H1 (cell line): ENCODE results near the gene FAM53B. TPM values are rescaled to one million over a fixed set of nuclear protein-coding genes. Genes with fewer than 3 reads are reported as not detected.

Experiments
- CTCF ChIA-PET: fragments of 300-600 bp; sonication (Branson Sonifier 250); formaldehyde crosslinking; loops from one replicate; lab custom pipeline; 2021; ENCODE audit not compliant: partially characterized antibody; lab: Charles Lee
- POLR2A ChIA-PET: fragments of 300-600 bp; sonication (Branson Sonifier 250); formaldehyde crosslinking; loops from one replicate; lab custom pipeline; 2021; ENCODE audit warnings: inconsistent platforms; ENCODE audit not compliant: partially characterized antibody; lab: Charles Lee
- DNase-seq, 2 experiments: peaks; one replicate each; pipeline versions ENCODE4 v3.0.0 to v3.0.0-alpha.2; 2010 to 2022; ENCODE audit warnings: low spot score in 2 of 2, low read depth in 1 of 2, mixed read lengths in 1 of 2
- FAIRE-seq: peaks from 2 replicates; lab custom pipeline; 2011; peaks lifted over from hg19 to GRCh38; lab: Jason Lieb, UNC
- H2AFZ ChIP-seq: 2 replicates; pipeline ENCODE4 v1.8.1; 2012; ENCODE audit warnings: low read length, inconsistent platforms
- H2AK5ac ChIP-seq: 2 replicates; pipeline ENCODE4 v1.6.1; 2013; ENCODE audit warnings: low read depth, low read length
- H2BK120ac ChIP-seq: replicated peaks from 2 replicates; pipeline ENCODE3; 2013; ENCODE audit warnings: low read depth, low read length, inconsistent platforms
- H2BK12ac ChIP-seq: 2 replicates; pipeline ENCODE4 v1.6.1; 2013; ENCODE audit warnings: low read depth, low read length
- H2BK15ac ChIP-seq: 2 replicates; pipeline ENCODE4 v1.6.1; 2013; ENCODE audit warnings: low read length
- H2BK20ac ChIP-seq: 2 replicates; pipeline ENCODE4 v1.6.1; 2013; ENCODE audit warnings: low read length
- H2BK5ac ChIP-seq: 2 replicates; pipeline ENCODE4 v1.6.1; 2013; ENCODE audit warnings: low read depth, low read length
- H3K14ac ChIP-seq: 2 replicates; pipeline ENCODE4 v1.6.1; 2013; ENCODE audit warnings: inconsistent platforms; ENCODE audit not compliant: insufficient read length
- H3K18ac ChIP-seq: 2 replicates; pipeline ENCODE4 v1.6.1; 2013; ENCODE audit warnings: low read length; ENCODE audit errors: extremely low read depth
- H3K23ac ChIP-seq: 2 replicates; pipeline ENCODE4 v1.6.1; 2013; ENCODE audit warnings: inconsistent platforms; ENCODE audit not compliant: insufficient read length
- H3K23me2 ChIP-seq: 2 replicates; pipeline ENCODE4 v1.6.1; 2013; ENCODE audit warnings: low read depth, low read length
- H3K27ac ChIP-seq: 2 replicates; pipeline ENCODE4 v1.6.1; 2011; ENCODE audit warnings: low read depth, low read length, inconsistent platforms
- H3K27me3 ChIP-seq, 4 experiments: replicated peaks in 1 of 4; 1 replicate in 1 of 4; 2 replicates in 3 of 4; pipeline versions ENCODE4 v1.6.1 to v1.8.1; 2011 to 2013; ENCODE audit warnings: low read length in 3 of 4, mild to moderate bottlenecking in 3 of 4, inconsistent platforms in 2 of 4, mixed read lengths in 2 of 4, moderate library complexity in 1 of 4; ENCODE audit not compliant: control insufficient read depth in 3 of 4, insufficient read depth in 3 of 4; ENCODE audit errors: extremely low read depth in 1 of 4
- H3K36me3 ChIP-seq, 4 experiments: 2 replicates each; pipeline versions ENCODE4 v1.6.1 to v1.8.1; 2011 to 2013; ENCODE audit warnings: mild to moderate bottlenecking in 4 of 4, low read length in 3 of 4, moderate library complexity in 2 of 4, control low read depth in 1 of 4, inconsistent platforms in 1 of 4; ENCODE audit not compliant: insufficient read depth in 4 of 4, control insufficient read depth in 2 of 4
- H3K4ac ChIP-seq: replicated peaks from 2 replicates; pipeline ENCODE3; 2013; ENCODE audit warnings: low read length, low read depth, mixed read lengths, inconsistent platforms; ENCODE audit not compliant: insufficient read length
- H3K4me1 ChIP-seq, 4 experiments: replicated peaks in 1 of 4; 1 replicate in 1 of 4; 2 replicates in 3 of 4; pipeline versions ENCODE4 v1.6.1 to v1.8.1; 2011 to 2013; ENCODE audit warnings: low read length in 3 of 4, inconsistent platforms in 2 of 4, mixed read lengths in 1 of 4; ENCODE audit not compliant: insufficient read depth in 4 of 4, control insufficient read depth in 3 of 4
- H3K4me2 ChIP-seq, 2 experiments: 2 replicates each; pipeline versions ENCODE4 v1.6.1 to v1.8.1; 2011 to 2013; ENCODE audit warnings: low read depth in 2 of 2, low read length in 2 of 2, control low read depth in 1 of 2, inconsistent platforms in 1 of 2, mild to moderate bottlenecking in 1 of 2; ENCODE audit not compliant: insufficient read depth in 1 of 2
- H3K4me3 ChIP-seq, 4 experiments: fragments of 200-600, 300-600 bp in 1 of 4; sonication (generic), shearing (Covaris generic), sonication (Bioruptor Twin) in 1 of 4; 2 replicates each; pipeline versions ENCODE4 v1.5.1 to v1.8.1; 2011 to 2016; ENCODE audit warnings: low read length in 4 of 4, low read depth in 3 of 4, control low read depth in 2 of 4, inconsistent platforms in 2 of 4, mild to moderate bottlenecking in 2 of 4, mixed read lengths in 1 of 4, moderate library complexity in 1 of 4; ENCODE audit not compliant: insufficient read depth in 2 of 4; ENCODE audit errors: extremely low read depth in 1 of 4
- H3K56ac ChIP-seq: replicated peaks from 2 replicates; pipeline ENCODE3; 2013; ENCODE audit warnings: low read depth, mild to moderate bottlenecking, mixed read lengths, low read length, inconsistent platforms; ENCODE audit not compliant: insufficient read length
- H3K79me1 ChIP-seq: 2 replicates; pipeline ENCODE4 v1.6.1; 2013; ENCODE audit warnings: low read depth, low read length, control low read depth
- H3K79me2 ChIP-seq, 2 experiments: 2 replicates each; pipeline versions ENCODE4 v1.6.1 to v1.8.1; 2012 to 2013; ENCODE audit warnings: low read length in 2 of 2, mild to moderate bottlenecking in 2 of 2, inconsistent platforms in 1 of 2; ENCODE audit not compliant: insufficient read depth in 2 of 2, control insufficient read depth in 1 of 2
- H3K9ac ChIP-seq, 4 experiments: replicated peaks in 1 of 4; 1 replicate in 1 of 4; 2 replicates in 3 of 4; pipeline versions ENCODE4 v1.6.1 to v1.8.1; 2011 to 2013; ENCODE audit warnings: low read depth in 3 of 4, low read length in 3 of 4, control low read depth in 2 of 4, mild to moderate bottlenecking in 2 of 4, moderate library complexity in 2 of 4, inconsistent platforms in 1 of 4; ENCODE audit errors: extremely low read depth in 1 of 4
- H3K9me3 ChIP-seq, 2 experiments: 2 replicates each; pipeline versions ENCODE4 v1.6.1 to v1.8.1; 2012 to 2013; ENCODE audit warnings: mild to moderate bottlenecking in 2 of 2, moderate library complexity in 2 of 2, control low read depth in 1 of 2, inconsistent platforms in 1 of 2, low read depth in 1 of 2, low read length in 1 of 2, mixed read lengths in 1 of 2; ENCODE audit not compliant: insufficient read depth in 2 of 2
- H4K20me1 ChIP-seq, 2 experiments: replicated peaks in 1 of 2; 2 replicates each; pipeline versions ENCODE3 to v1.8.1; 2011 to 2013; ENCODE audit warnings: inconsistent platforms in 2 of 2, low read length in 2 of 2, mild to moderate bottlenecking in 1 of 2; ENCODE audit not compliant: insufficient read depth in 2 of 2, control insufficient read depth in 1 of 2
- H4K5ac ChIP-seq: 2 replicates; pipeline ENCODE4 v1.6.1; 2013; ENCODE audit warnings: low read length, low read depth, mixed read lengths, inconsistent platforms; ENCODE audit not compliant: insufficient read length
- H4K8ac ChIP-seq: 2 replicates; pipeline ENCODE4 v1.8.0; 2013; ENCODE audit warnings: mild to moderate bottlenecking, moderate library complexity, low read length, inconsistent platforms; ENCODE audit not compliant: insufficient read depth; ENCODE audit errors: extremely low read depth
- H4K91ac ChIP-seq: replicated peaks from 2 replicates; pipeline ENCODE3; 2013; ENCODE audit warnings: low read length, mixed read lengths, inconsistent platforms; ENCODE audit not compliant: insufficient read length
- ASH2L ChIP-seq: fragments of 200-600, 300-600 bp; sonication (generic); IDR thresholded peaks from one replicate; pipeline ENCODE4 v1.7.1; 2017; ENCODE audit warnings: low read length
- ATF3 ChIP-seq: IDR thresholded peaks from 2 replicates; pipeline ENCODE4 v1.6.1; 2011; ENCODE audit warnings: low read depth, mild to moderate bottlenecking, low read length; ENCODE audit not compliant: insufficient read depth
- BCL11A ChIP-seq, 2 experiments: IDR thresholded peaks; one replicate each; pipeline ENCODE4 v1.6.1; 2011; ENCODE audit warnings: low read depth in 2 of 2, low read length in 2 of 2, mild to moderate bottlenecking in 2 of 2
- CHD2 ChIP-seq: IDR thresholded peaks from 2 replicates; pipeline ENCODE4 v1.6.1; 2012; ENCODE audit warnings: low read length, improper control_type of control experiment
- EGR1 ChIP-seq: IDR thresholded peaks from 2 replicates; pipeline ENCODE4 v1.6.1; 2011; ENCODE audit warnings: low read depth, low read length, borderline replicate concordance
- GTF2F1 ChIP-seq: IDR thresholded peaks from 2 replicates; pipeline ENCODE4 v1.6.1; 2012; ENCODE audit warnings: low read depth, low read length, improper control_type of control experiment, borderline replicate concordance
- HDAC2 ChIP-seq, 2 experiments: fragments of 300-600 bp in 1 of 2; sonication (generic) in 1 of 2; IDR thresholded peaks; 2 replicates each; pipeline ENCODE4 v1.6.1; 2011 to 2012; ENCODE audit warnings: low read depth in 2 of 2, low read length in 2 of 2, mild to moderate bottlenecking in 2 of 2, moderate library complexity in 2 of 2, borderline replicate concordance in 1 of 2, inconsistent platforms in 1 of 2
- KDM4A ChIP-seq: IDR thresholded peaks from one replicate; pipeline ENCODE4 v1.7.1; 2012; ENCODE audit warnings: low read depth, mild to moderate bottlenecking, moderate library complexity, low read length, inconsistent platforms; ENCODE audit not compliant: severe bottlenecking
- MAX ChIP-seq: IDR thresholded peaks from 2 replicates; pipeline ENCODE4 v1.6.1; 2012; ENCODE audit warnings: inconsistent platforms
- PHF8 ChIP-seq: fragments of 200-600 bp; sonication (generic); conservative IDR thresholded peaks from 2 replicates; pipeline ENCODE4 v1.7.1; 2012; ENCODE audit warnings: low read depth, mild to moderate bottlenecking, inconsistent platforms, low read length, moderate library complexity
- SAP30 ChIP-seq: fragments of 300-600 bp; sonication (generic); IDR thresholded peaks from 2 replicates; pipeline ENCODE4 v1.7.1; 2012; ENCODE audit warnings: low read length, moderate library complexity, mild to moderate bottlenecking, inconsistent platforms; ENCODE audit not compliant: insufficient read depth, insufficient replicate concordance
- WGBS, 2 experiments: shearing (Covaris generic) in 1 of 2; methylation state at CpG; one replicate each; pipeline versions ENCODE4 v1.1.6 to v1.1.7; 2013 to 2015; ENCODE audit warnings: low lambda C conversion rate in 2 of 2, mixed read lengths in 2 of 2, inconsistent platforms in 1 of 2, low coverage in 1 of 2, missing lambda C conversion rate in 1 of 2; ENCODE audit not compliant: insufficient replicate concordance in 2 of 2, insufficient coverage in 1 of 2, insufficient read length in 1 of 2; ENCODE audit errors: extremely low coverage in 1 of 2, missing lambda C conversion rate in 1 of 2; 5-methylcytosine and 5-hydroxymethylcytosine counted together
- polyA plus RNA-seq, 7 experiments: library from polyadenylated mRNA; depleted of rRNA in 3 of 7; stranded (reverse) in 5 of 7; unstranded in 2 of 7; fragments of >200 nt in 5 of 7; fragments of 200-250 nt in 2 of 7; gene quantifications; 1 replicate in 5 of 7; 2 replicates in 1 of 7; 4 replicates in 1 of 7; pipeline versions ENCODE4 v1.2.1 to v1.2.3, GENCODE V29; 2011 to 2013; ENCODE audit warnings: missing spikeins in 2 of 7, mixed read lengths in 2 of 7
- total RNA-seq: library from RNA; stranded (reverse); fragmentation: NEBNext Ultra II Directional; extraction: Animal tissue kit (Norgen Biotek cat#: 25700); gene quantifications from 2 replicates; pipeline ENCODE4 v1.2.1, GENCODE V29; 2021

The FAM53B gene
- total and polyA plus RNA-seq, 2 of the 8 experiments (the other 6 are each of a cell fraction or from before 2014, with no cell fraction given): 5.3 to 14.4 TPM

- no peak overlapping the region for H2BK12ac ChIP-seq
- H4K20me1 ChIP-seq: peaks cover 1 to 3% of the 10 kb centered on the region in 2 experiments
- H3K9me3 ChIP-seq: no peaks in the 10 kb centered on the region
- 54% methylated on average over 7 of the region's 10 CpGs; no CpG with 5 or more reads in 1 of the 2 experiments for WGBS, 2 experiments
- H2BK5ac ChIP-seq: no peak overlapping the region
- H3K4me1 ChIP-seq: no peaks in the 10 kb centered on the region; a peak in 1 of 7 replicates
- no peak overlapping the region for H3K18ac ChIP-seq
- H3K79me2 ChIP-seq: no peaks in the 10 kb centered on the region
- no peak overlapping the region for H3K27ac ChIP-seq
- no peaks in the 10 kb centered on the region; the same call in 1 of the 2 replicates for H3K23me2 ChIP-seq
- H2BK120ac ChIP-seq: no peak overlapping the region
- no peak overlapping the region for H2AK5ac ChIP-seq
- no peak overlapping the region for H3K14ac ChIP-seq
- H3K56ac ChIP-seq: no peak overlapping the region
- FAIRE-seq (no peak), DNase-seq (no peak)
- no peak overlapping the region for H2AFZ ChIP-seq
- H3K4ac ChIP-seq: no peak overlapping the region
- H4K91ac ChIP-seq: no peak overlapping the region
- no peak overlapping the region for H4K8ac ChIP-seq
- H2BK15ac ChIP-seq: no peak overlapping the region
- H3K27me3 ChIP-seq: no peaks in the 10 kb centered on the region; a peak in 1 of 7 replicates
- no peak overlapping the region for H3K4me3 ChIP-seq
- no peak overlapping the region for H2BK20ac ChIP-seq
- H3K36me3 ChIP-seq: no peaks in the 10 kb centered on the region; a peak in 1 of 8 replicates
- no peak overlapping the region for H3K23ac ChIP-seq
- TF ChIP-seq MAX (no peak), ASH2L (no peak), BCL11A (IDR thresholded peaks at IDR 0.05; ENCODE audit: low read depth in 2 of 2, low read length in 2 of 2) (no peak), GTF2F1 (no peak), KDM4A (no peak), HDAC2 (IDR thresholded peaks at IDR 0.05; ENCODE audit: borderline replicate concordance in 1 of 2, low read depth in 2 of 2, low read length in 2 of 2) (no peak), PHF8 (no peak), EGR1 (no peak), CHD2 (no peak), ATF3 (no peak), SAP30 (no peak)
- CTCF ChIA-PET: interaction anchor here (1.2 to 1.6 kb wide), 2 partner anchors 40 to 134 kb away, joined by 4 read pairs; no protein-coding TSS in a partner anchor
- no peak overlapping the region for H4K5ac ChIP-seq
- H3K79me1 ChIP-seq: no peaks in the 10 kb centered on the region
- POLR2A ChIA-PET: no interaction called here
- H3K4me2 ChIP-seq: no peak overlapping the region
- no peak overlapping the region for H3K9ac ChIP-seq
These were observed 137.4 kb downstream of the FAM53B start for GRCh38 chr10:124606822-124607221.
